SKM-1 (cell line): ENCODE results near the gene TBC1D32.
"Not testable (repeated sequence)": the region's sequence is repeated elsewhere in the genome, so short reads cannot be mapped to it uniquely, and the experiment has no call there.

Experiments
- DNase-seq: peaks from one replicate; lab custom pipeline; 2025; ENCODE audit not compliant: unreplicated experiment; lab: John Stamatoyannopoulos, UW

TBC1D32 gene, protein sequence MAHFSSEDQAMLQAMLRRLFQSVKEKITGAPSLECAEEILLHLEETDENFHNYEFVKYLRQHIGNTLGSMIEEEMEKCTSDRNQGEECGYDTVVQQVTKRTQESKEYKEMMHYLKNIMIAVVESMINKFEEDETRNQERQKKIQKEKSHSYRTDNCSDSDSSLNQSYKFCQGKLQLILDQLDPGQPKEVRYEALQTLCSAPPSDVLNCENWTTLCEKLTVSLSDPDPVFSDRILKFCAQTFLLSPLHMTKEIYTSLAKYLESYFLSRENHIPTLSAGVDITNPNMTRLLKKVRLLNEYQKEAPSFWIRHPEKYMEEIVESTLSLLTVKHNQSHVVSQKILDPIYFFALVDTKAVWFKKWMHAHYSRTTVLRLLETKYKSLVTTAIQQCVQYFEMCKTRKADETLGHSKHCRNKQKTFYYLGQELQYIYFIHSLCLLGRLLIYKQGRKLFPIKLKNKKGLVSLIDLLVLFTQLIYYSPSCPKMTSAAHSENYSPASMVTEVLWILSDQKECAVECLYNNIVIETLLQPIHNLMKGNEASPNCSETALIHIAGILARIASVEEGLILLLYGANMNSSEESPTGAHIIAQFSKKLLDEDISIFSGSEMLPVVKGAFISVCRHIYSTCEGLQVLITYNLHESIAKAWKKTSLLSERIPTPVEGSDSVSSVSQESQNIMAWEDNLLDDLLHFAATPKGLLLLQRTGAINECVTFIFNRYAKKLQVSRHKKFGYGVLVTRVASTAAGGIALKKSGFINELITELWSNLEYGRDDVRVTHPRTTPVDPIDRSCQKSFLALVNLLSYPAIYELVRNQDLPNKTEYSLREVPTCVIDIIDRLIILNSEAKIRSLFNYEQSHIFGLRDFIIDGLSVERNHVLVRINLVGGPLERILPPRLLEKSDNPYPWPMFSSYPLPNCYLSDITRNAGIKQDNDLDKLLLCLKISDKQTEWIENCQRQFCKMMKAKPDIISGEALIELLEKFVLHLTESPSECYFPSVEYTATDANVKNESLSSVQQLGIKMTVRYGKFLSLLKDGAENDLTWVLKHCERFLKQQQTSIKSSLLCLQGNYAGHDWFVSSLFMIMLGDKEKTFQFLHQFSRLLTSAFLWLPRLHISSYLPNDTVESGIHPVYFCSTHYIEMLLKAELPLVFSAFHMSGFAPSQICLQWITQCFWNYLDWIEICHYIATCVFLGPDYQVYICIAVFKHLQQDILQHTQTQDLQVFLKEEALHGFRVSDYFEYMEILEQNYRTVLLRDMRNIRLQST

GRCh38 chr6:121334299-121335086 lies at the start of gene TBC1D32:
Gene TBC1D32 (minus strand): TSS chr6:121334480. CDS start chr6:121334430, 50 bp downstream.
- DNase-seq = peak; percentile 84

DNA sequence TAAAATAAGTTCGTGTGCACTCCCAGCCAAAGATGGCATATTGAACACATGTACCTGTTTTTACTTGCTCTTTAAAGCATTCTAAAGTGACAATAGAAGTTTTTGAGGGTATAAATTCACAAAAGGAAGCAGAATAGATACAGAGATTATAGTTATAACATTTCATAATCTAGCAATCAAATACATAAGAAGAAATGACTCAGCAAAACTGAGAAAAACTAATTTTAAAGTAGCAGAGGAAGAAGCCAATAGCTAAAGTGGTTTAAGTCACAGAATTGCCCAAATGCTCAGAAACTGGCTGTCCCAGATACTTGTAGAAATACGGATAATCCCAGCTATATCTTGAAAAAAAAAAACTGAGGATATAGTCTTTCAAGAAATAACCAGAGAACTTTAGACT lies 49.2 kb upstream of the TBC1D32 start:
- DNase-seq = no peak

DNA sequence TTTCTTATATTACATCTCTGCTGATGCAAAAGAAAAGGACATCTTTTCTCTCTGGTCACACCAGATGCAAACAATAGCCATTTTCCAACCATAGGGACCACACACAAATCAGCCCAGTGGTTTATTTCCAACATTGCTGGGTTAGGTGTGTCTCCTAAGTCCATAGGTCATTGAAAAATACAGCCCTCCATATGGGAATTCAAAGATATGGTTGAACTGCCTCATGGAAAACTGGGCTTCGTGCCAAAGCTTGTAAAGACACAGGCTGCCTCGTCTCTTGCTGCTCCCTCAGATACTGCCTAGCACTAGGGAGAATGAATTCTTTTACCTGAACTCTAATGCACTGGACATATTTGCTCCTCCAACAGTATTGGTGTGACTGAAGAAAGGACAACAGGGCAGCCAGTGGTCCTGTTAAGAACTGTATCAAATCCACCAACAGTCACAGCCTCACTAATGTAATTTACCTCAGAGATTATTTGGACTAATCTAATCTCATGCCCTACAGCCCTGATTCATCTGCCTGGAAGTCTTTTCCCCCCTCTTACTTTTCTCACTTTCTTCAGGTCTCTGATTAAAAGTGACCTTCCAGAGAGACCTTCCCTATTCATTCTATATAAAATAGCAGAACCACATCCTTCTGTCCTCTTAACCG lies 48.3 kb upstream of the TBC1D32 start:
- DNase-seq = no peak

GRCh38 chr6:121376411-121376810 lies 42.1 kb upstream of the TBC1D32 start:
- no peak for DNase-seq

DNA sequence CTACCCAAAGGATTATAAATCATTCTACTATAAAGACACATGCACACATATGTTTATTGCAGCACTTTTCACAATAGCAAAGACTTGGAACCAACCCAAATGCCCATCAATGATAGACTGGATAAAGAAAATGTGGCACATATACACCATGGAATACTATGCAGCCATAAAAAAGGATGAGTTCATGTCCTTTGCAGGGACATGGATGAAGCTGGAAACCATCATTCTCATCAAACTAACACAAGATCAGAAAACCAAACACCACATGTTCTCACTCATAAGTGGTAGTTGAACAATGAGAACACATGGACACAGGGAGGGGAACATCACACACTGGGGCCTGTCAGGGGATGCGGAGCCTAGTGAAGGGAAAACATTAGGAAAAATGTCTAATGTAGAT lies 39.9 kb upstream of the TBC1D32 start:
- not testable (repeated sequence) for DNase-seq

- no peak for DNase-seq
These were observed 31.5 kb upstream of the TBC1D32 start for GRCh38 chr6:121365536-121366521.

DNA sequence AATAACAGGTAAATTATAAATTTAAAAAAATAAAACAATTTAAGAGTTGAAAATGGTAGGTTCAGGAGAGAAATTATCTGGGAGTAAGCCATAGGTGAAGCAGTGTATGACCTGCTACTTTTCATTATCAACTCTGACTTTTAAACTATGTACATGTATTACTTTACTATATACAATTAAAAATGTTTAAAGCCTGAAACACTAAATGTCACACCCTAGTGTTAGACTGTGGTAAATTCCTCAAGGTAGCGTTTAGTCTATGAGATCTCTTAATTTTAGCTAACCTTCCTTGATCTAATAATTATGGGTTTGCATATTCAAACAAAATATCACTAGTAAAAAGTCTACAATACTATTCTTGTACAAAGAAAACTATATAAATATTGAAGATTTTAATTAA lies 22.3 kb upstream of the TBC1D32 start:
- DNase-seq = no peak

DNA sequence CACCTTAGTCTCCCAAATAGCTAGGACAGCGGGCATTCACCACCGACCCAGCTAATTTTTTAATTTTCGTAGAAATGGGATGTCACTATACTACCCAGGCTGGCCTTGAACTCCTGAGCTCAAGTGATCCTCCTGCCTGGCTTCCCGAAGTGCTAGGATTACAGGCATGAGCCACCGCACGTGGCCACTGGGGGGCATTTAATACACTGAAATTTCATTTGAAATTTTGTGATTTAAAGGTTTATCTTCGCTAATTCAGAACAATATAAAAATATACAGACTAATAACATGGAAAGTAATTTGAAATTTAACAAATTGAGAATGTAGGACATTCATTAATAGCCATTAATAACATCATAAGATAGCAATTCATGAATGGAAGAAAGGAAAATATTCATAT lies 20.5 kb upstream of the TBC1D32 start:
- no peak for DNase-seq

DNA sequence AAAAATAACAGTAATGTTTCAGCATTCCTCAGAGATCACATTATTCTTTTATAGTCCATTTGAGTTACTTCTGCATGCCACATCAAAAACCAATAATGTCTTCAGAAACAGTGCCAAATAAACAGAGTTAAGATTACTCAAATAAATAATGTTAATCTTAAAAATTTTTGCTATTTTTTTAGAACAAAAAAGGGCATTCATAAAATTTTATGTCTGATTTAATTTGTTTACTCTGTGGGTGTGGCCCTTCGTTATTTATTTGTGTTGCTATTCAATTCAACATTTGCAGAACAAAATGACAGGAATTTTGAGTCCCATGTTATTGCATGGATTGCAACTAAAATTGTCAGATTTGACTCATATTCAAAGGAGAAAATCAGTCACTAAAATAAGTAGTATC lies 18.7 kb upstream of the TBC1D32 start:
- no peak for DNase-seq

- no peak for DNase-seq
These were observed 17.6 kb upstream of the TBC1D32 start for GRCh38 chr6:121351916-121352315.

GRCh38 chr6:121349596-121349995 lies 15.3 kb upstream of the TBC1D32 start:
- DNase-seq = no peak

- no peak for DNase-seq
These were observed 13.2 kb upstream of the TBC1D32 start for GRCh38 chr6:121347484-121347883.

DNA sequence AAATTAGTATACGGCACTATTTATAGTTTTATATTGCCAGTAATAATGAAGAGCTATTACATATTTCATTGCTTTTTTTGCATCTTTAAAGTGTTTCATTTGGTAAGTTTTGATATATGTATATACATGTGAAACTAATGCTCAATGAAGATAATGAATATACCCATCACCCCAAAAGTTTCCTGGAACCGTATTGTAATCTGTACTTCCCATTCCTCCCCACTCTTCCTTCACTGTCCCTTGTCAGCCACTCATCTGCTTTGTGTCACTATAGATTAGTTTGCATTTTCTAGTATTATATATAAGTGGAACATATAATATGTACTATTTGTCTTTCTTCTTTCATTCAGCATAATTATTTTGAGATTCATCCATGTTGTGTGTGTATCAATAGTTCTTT lies 10.3 kb upstream of the TBC1D32 start:
- no peak for DNase-seq

DNA sequence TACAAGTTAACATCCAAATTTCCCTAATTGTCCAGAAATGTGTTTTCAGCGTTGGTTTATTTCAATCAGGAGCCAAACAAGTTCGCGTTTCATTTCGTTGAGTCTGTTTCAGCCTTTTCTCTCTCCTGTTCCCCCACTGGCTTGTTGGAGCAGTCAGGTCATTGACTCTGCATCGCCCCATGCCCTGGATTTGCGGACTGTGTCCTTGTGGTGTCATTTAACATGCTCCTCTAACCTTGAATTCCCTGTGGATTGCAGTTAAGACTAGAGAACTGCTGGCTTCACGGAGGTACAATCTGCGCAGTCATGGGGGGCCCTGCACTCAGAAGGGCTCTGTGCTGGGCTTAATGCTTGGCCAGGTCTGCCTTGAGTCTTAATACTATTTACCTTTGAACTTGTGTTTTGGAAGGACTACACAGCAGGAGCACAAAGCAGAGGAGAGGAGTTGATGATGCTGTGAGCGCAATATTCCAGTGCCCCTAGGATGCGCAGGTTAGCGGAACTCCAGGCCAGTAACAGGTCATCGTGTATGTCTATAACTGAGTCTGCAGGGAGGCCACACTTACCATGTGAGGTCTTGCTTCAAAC lies 5.5 kb upstream of the TBC1D32 start:
- DNase-seq = no peak

GRCh38 chr6:121338956-121339355 lies 4.7 kb upstream of the TBC1D32 start:
- DNase-seq = no peak

DNA sequence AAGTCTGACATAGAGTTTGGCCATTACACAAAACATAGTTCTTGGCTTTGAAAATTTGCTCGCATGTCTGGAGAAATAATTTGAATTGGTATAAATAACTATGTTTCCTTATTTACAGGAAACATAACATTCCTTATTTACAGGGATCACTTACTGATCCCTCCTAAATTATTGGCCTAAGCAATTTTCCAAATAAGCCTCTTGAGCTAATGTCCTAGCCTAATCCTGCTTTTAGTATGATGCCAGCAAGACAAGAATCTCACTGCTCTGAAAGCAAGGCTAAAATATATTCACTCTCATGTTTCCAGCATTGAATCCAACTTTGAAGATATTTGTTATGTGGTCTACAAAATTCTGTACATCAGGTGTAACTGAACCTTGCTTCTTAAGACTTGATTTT lies 4.1 kb upstream of the TBC1D32 start:
- no peak for DNase-seq

DNA sequence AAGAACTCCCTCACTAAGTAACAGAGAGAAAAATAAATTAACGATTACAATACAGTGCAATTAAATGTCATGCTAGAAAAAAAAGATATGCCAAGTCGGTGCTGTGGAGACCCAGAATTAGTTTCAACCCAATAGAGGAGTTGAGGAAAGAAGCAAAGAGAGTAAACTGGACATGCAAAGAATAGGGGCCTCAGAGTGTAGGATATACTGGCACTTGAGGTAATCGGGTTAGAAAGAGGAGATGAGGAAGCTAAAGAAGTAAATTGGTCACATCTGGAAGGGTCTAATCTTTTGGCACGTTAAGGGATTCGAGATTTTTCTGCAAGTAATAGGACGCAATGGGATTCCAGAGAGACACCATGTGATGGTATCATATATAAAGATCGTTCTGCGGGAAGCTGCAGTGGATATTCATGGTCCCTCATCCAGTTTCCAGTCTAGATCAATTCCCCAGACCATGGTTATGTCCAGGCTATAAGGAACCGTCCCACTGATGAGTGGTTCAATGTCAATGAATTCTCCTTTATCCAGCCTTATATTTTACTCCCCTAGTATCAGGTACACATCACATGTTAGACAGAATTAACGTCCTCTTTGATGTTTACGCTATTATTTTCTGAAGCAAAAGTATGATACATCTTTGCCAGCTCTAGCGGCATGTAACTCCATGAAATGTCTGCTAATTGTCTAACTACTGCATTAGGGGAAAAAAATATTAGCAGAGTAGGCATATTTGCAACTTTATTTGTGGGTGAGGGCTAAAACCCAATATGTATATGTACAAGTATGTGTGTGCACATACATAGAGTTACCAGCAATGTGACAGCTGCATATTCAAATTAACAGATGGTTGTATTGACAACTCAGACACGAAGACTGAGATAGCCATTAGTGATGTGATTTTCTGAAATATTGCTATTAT lies 1.1 kb upstream of the TBC1D32 start:
- DNase-seq = no peak
